ENCODE data around the gene CDON. TPM values are rescaled to one million over a fixed set of nuclear protein-coding genes. Genes with fewer than 3 reads are reported as not detected.
A peak's percentile ranks its signal among the peaks of the same experiment; 100 is the strongest.

The CDON gene
- total and polyA plus RNA-seq, 9 of the 15 experiments (the other 6 are each of a cell fraction or from before 2014, with no cell fraction given) = 0.08 to 0.64 (median 0.40) TPM

GRCh38 chr11:126103150-126103549, 40.5 kb upstream of the CDON start (continued):
- TF ChIP-seq POLR2A (conservative IDR thresholded peaks at IDR 0.05) (no peak), ETS2 (tag; IDR thresholded peaks at IDR 0.05; ENCODE audit: borderline replicate concordance, poor library complexity, severe bottlenecking) (no peak), TFAP4 (CRISPR knock-in tag; IDR thresholded peaks at IDR 0.05; ENCODE audit: borderline replicate concordance) (no peak), ZNF717 (CRISPR knock-in tag; IDR thresholded peaks at IDR 0.05) (no peak), ZNF274 (IDR thresholded peaks at IDR 0.05; ENCODE audit: borderline replicate concordance, low read depth, low read length) (no peak), DPF2 (IDR thresholded peaks at IDR 0.05) (no peak), TAF9B (IDR thresholded peaks at IDR 0.05; ENCODE audit: partially characterized antibody) (no peak), MLLT1 (IDR thresholded peaks at IDR 0.05) (no peak), PHTF2 (CRISPR knock-in tag; IDR thresholded peaks at IDR 0.05) (no peak)

- CTCF ChIA-PET (ENCODE audit: low intra/inter-chr PET ratio) = no interaction called here
- Histone ChIP-seq H3K79me2 (ENCODE audit: control insufficient read depth, insufficient read depth, low read length) (no peaks in the 10 kb centered on the region), H3K9me1 (ENCODE audit: control insufficient read depth, insufficient read depth, low read length) (no peaks in the 10 kb centered on the region), H3K4me3 (no peak overlapping the region), H4K20me1 (replicated peaks; ENCODE audit: control insufficient read depth, insufficient read depth, low read length) (peaks cover 3% of the 10 kb centered on the region), H2AFZ (ENCODE audit: low read depth, low read length) (no peak overlapping the region; the same call in 1 of the 2 replicates), H3K9me3 (replicated peaks; ENCODE audit: control insufficient read depth, insufficient read depth, low read depth, low read length) (no peaks in the 10 kb centered on the region), H3K4me1 (replicated peaks in 1 of 2; ENCODE audit: control insufficient read depth in 2 of 2, insufficient read depth in 2 of 2, low read length in 2 of 2) (peaks cover 6 to 8% of the 10 kb centered on the region in 2 experiments; a peak in 4 of 5 replicates), H3K4me2 (ENCODE audit: insufficient read depth, low read length) (peak overlapping the region; percentile 24; the same call in 1 of the 2 replicates), H3K9ac (ENCODE audit: insufficient read depth in 1 of 2, low read depth in 2 of 2, low read length in 2 of 2) (peak overlapping the region in 1 of 2 experiments; percentile 64; a peak in 1 of 4 replicates), H3K27me3 (ENCODE audit: control insufficient read depth in 2 of 2, insufficient read depth in 2 of 2, low read length in 2 of 2) (peaks cover 41 to 79% of the 10 kb centered on the region in 2 experiments), H3K27ac (ENCODE audit: extremely low read depth, low read depth, low read length) (no peak overlapping the region), H3K36me3 (ENCODE audit: control insufficient read depth, insufficient read depth, low read length) (no peaks in the 10 kb centered on the region)
- WGBS (ENCODE audit: insufficient coverage, low coverage, missing lambda C conversion rate) = 2% methylated on average over 6 of the region's 7 CpGs
- intact Hi-C loops (cut with micrococcal nuclease) (no loop called here), in situ Hi-C loops (cut with MboI) (no loop called here)
- POLR2A ChIA-PET = interaction anchor here (0.7 to 2.0 kb wide), 2 partner anchors 11 to 12 kb away, joined by 3 to 7 read pairs; no protein-coding TSS in a partner anchor
- FAIRE-seq (peak; percentile 86), ATAC-seq (peak; percentile 87), DNase-seq (ENCODE audit: extremely low read depth in 1 of 4, low spot score in 3 of 4) (peak; percentile 35 to 63 (median 46))
- BruUV-seq (replicated peaks) = no TSS peak
- TF ChIP-seq HMG20B (CRISPR knock-in tag; IDR thresholded peaks at IDR 0.05) = no peak
- TF ChIP-seq ZNF23 (CRISPR knock-in tag; IDR thresholded peaks at IDR 0.05) = no peak
Measured at GRCh38 chr11:126102436-126102981, 39.8 kb upstream of the CDON start.
